ENCODE results near the gene TP73.

TP73 gene

GRCh38 chr1:3664700-3665375, 12.5 kb downstream of the TP73 start:
- TF ChIP-seq YY1 (IDR thresholded peaks at IDR 0.05; ENCODE audit: insufficient read depth, insufficient read length), result no peak
- no peak for TF ChIP-seq SUZ12 (IDR thresholded peaks at IDR 0.05; ENCODE audit: extremely low read depth, insufficient read depth, insufficient read length)
- no peak for TF ChIP-seq ZNF274 (IDR thresholded peaks at IDR 0.05; ENCODE audit: low read depth, low read length)
- no peak overlapping the region for H3K4me3 ChIP-seq (ENCODE audit: insufficient read length, low read depth)
- no peaks in the 10 kb centered on the region for H3K36me3 ChIP-seq (ENCODE audit: insufficient read depth, insufficient read length, low read length)
- H3K4me1 ChIP-seq (ENCODE audit: insufficient read depth, insufficient read length), result peaks cover 9% of the 10 kb centered on the region
- H3K9ac ChIP-seq (ENCODE audit: insufficient read length, low read depth), result no peak overlapping the region
- no peak for DNase-seq (ENCODE audit: low read depth, low spot score)
- H3K27me3 ChIP-seq (ENCODE audit: insufficient read depth, insufficient read length), result peaks cover 26% of the 10 kb centered on the region
- H3K9me3 ChIP-seq (ENCODE audit: insufficient read depth, low read length), result no peaks in the 10 kb centered on the region

GRCh38 chr1:3668148-3668547, 15.8 kb downstream of the TP73 start:
- DNase-seq (ENCODE audit: low read depth, low spot score), result no peak
- H3K4me1 ChIP-seq (ENCODE audit: insufficient read depth, insufficient read length), result peaks cover 13% of the 10 kb centered on the region
- no peaks in the 10 kb centered on the region for H3K36me3 ChIP-seq (ENCODE audit: insufficient read depth, insufficient read length, low read length)
- H3K9me3 ChIP-seq (ENCODE audit: insufficient read depth, low read length), result no peaks in the 10 kb centered on the region
- H3K9ac ChIP-seq (ENCODE audit: insufficient read length, low read depth), result no peak overlapping the region
- no peak for TF ChIP-seq SUZ12 (IDR thresholded peaks at IDR 0.05; ENCODE audit: extremely low read depth, insufficient read depth, insufficient read length)
- TF ChIP-seq ZNF274 (IDR thresholded peaks at IDR 0.05; ENCODE audit: low read depth, low read length), result no peak
- no peak for TF ChIP-seq YY1 (IDR thresholded peaks at IDR 0.05; ENCODE audit: insufficient read depth, insufficient read length)
- no peak overlapping the region for H3K4me3 ChIP-seq (ENCODE audit: insufficient read length, low read depth)
- H3K27me3 ChIP-seq (ENCODE audit: insufficient read depth, insufficient read length), result peaks cover 37% of the 10 kb centered on the region

GRCh38 chr1:3668585-3669300, 16.4 kb downstream of the TP73 start:
- Histone ChIP-seq H3K4me1 (ENCODE audit: insufficient read depth, insufficient read length) (peaks cover 15% of the 10 kb centered on the region), H3K9ac (ENCODE audit: insufficient read length, low read depth) (no peak overlapping the region), H3K27me3 (ENCODE audit: insufficient read depth, insufficient read length) (peaks cover 37% of the 10 kb centered on the region), H3K4me3 (ENCODE audit: insufficient read length, low read depth) (no peak overlapping the region), H3K36me3 (ENCODE audit: insufficient read depth, insufficient read length, low read length) (no peaks in the 10 kb centered on the region), H3K9me3 (ENCODE audit: insufficient read depth, low read length) (no peaks in the 10 kb centered on the region)
- no peak for DNase-seq (ENCODE audit: low read depth, low spot score)
- no peak for TF ChIP-seq ZNF274 (IDR thresholded peaks at IDR 0.05; ENCODE audit: low read depth, low read length)
- TF ChIP-seq YY1 (IDR thresholded peaks at IDR 0.05; ENCODE audit: insufficient read depth, insufficient read length), result no peak
- no peak for TF ChIP-seq SUZ12 (IDR thresholded peaks at IDR 0.05; ENCODE audit: extremely low read depth, insufficient read depth, insufficient read length)

GRCh38 chr1:3669421-3669821, 17.1 kb downstream of the TP73 start:
- no peaks in the 10 kb centered on the region for H3K9me3 ChIP-seq (ENCODE audit: insufficient read depth, low read length)
- no peaks in the 10 kb centered on the region for H3K36me3 ChIP-seq (ENCODE audit: insufficient read depth, insufficient read length, low read length)
- no peak for DNase-seq (ENCODE audit: low read depth, low spot score)
- peaks cover 37% of the 10 kb centered on the region for H3K27me3 ChIP-seq (ENCODE audit: insufficient read depth, insufficient read length)
- peaks cover 21% of the 10 kb centered on the region for H3K4me1 ChIP-seq (ENCODE audit: insufficient read depth, insufficient read length)
- no peak overlapping the region for H3K9ac ChIP-seq (ENCODE audit: insufficient read length, low read depth)
- no peak overlapping the region for H3K4me3 ChIP-seq (ENCODE audit: insufficient read length, low read depth)
- TF ChIP-seq ZNF274 (IDR thresholded peaks at IDR 0.05; ENCODE audit: low read depth, low read length), result no peak

- no peak overlapping the region for H3K4me3 ChIP-seq (ENCODE audit: insufficient read length, low read depth)
- no peak for DNase-seq (ENCODE audit: low read depth, low spot score)
- H3K4me1 ChIP-seq (ENCODE audit: insufficient read depth, insufficient read length), result peaks cover 24% of the 10 kb centered on the region
- H3K9me3 ChIP-seq (ENCODE audit: insufficient read depth, low read length), result no peaks in the 10 kb centered on the region
- peaks cover 37% of the 10 kb centered on the region for H3K27me3 ChIP-seq (ENCODE audit: insufficient read depth, insufficient read length)
- H3K9ac ChIP-seq (ENCODE audit: insufficient read length, low read depth), result no peak overlapping the region
- no peaks in the 10 kb centered on the region for H3K36me3 ChIP-seq (ENCODE audit: insufficient read depth, insufficient read length, low read length)
- TF ChIP-seq YY1 (IDR thresholded peaks at IDR 0.05; ENCODE audit: insufficient read depth, insufficient read length) (no peak), ZNF274 (IDR thresholded peaks at IDR 0.05; ENCODE audit: low read depth, low read length) (no peak), SUZ12 (IDR thresholded peaks at IDR 0.05; ENCODE audit: extremely low read depth, insufficient read depth, insufficient read length) (no peak)
Measured at GRCh38 chr1:3669971-3670431, 17.7 kb downstream of the TP73 start.

GRCh38 chr1:3670823-3671265, 18.5 kb downstream of the TP73 start:
- TF ChIP-seq ZNF274 (IDR thresholded peaks at IDR 0.05; ENCODE audit: low read depth, low read length) (no peak), YY1 (IDR thresholded peaks at IDR 0.05; ENCODE audit: insufficient read depth, insufficient read length) (no peak), SUZ12 (IDR thresholded peaks at IDR 0.05; ENCODE audit: extremely low read depth, insufficient read depth, insufficient read length) (no peak)
- Histone ChIP-seq H3K4me3 (ENCODE audit: insufficient read length, low read depth) (no peak overlapping the region), H3K9ac (ENCODE audit: insufficient read length, low read depth) (no peak overlapping the region), H3K27me3 (ENCODE audit: insufficient read depth, insufficient read length) (peaks cover 37% of the 10 kb centered on the region), H3K9me3 (ENCODE audit: insufficient read depth, low read length) (no peaks in the 10 kb centered on the region), H3K36me3 (ENCODE audit: insufficient read depth, insufficient read length, low read length) (no peaks in the 10 kb centered on the region), H3K4me1 (ENCODE audit: insufficient read depth, insufficient read length) (peaks cover 24% of the 10 kb centered on the region)
- no peak for DNase-seq (ENCODE audit: low read depth, low spot score)

- Histone ChIP-seq H3K9me3 (ENCODE audit: insufficient read depth, low read length) (no peaks in the 10 kb centered on the region), H3K9ac (ENCODE audit: insufficient read length, low read depth) (no peak overlapping the region), H3K4me3 (ENCODE audit: insufficient read length, low read depth) (no peak overlapping the region), H3K36me3 (ENCODE audit: insufficient read depth, insufficient read length, low read length) (no peaks in the 10 kb centered on the region), H3K4me1 (ENCODE audit: insufficient read depth, insufficient read length) (peaks cover 23% of the 10 kb centered on the region), H3K27me3 (ENCODE audit: insufficient read depth, insufficient read length) (peaks cover 37% of the 10 kb centered on the region)
- DNase-seq (ENCODE audit: low read depth, low spot score), result no peak
- TF ChIP-seq YY1 (IDR thresholded peaks at IDR 0.05; ENCODE audit: insufficient read depth, insufficient read length), result no peak
- no peak for TF ChIP-seq SUZ12 (IDR thresholded peaks at IDR 0.05; ENCODE audit: extremely low read depth, insufficient read depth, insufficient read length)
- TF ChIP-seq ZNF274 (IDR thresholded peaks at IDR 0.05; ENCODE audit: low read depth, low read length), result no peak
Measured at GRCh38 chr1:3671371-3672180, 19.3 kb downstream of the TP73 start.
